ENCODE measurements around the gene OR52E6. TPM values are rescaled to one million over a fixed set of nuclear protein-coding genes. Genes with fewer than 3 reads are reported as not detected.

Gene OR52E6
- total and polyA plus RNA-seq, 2 experiments from 2014 or later = not detected

- TF ChIP-seq ZNF462 (CRISPR knock-in tag; IDR thresholded peaks at IDR 0.05) (no peak), NANOG (IDR thresholded peaks at IDR 0.05; ENCODE audit: borderline replicate concordance) (no peak), CTCF (conservative IDR thresholded peaks at IDR 0.05; ENCODE audit: low read depth in 2 of 2) (no peak), EZH2 (IDR thresholded peaks at IDR 0.05; ENCODE audit: low read depth, unreplicated experiment) (no peak), JUNB (IDR thresholded peaks at IDR 0.05; ENCODE audit: unreplicated experiment) (no peak), ZNF114 (CRISPR knock-in tag; IDR thresholded peaks at IDR 0.05) (no peak), REST (IDR thresholded peaks at IDR 0.05; ENCODE audit: unreplicated experiment) (no peak), POLR2AphosphoS5 (IDR thresholded peaks at IDR 0.05; ENCODE audit: low read depth) (no peak), ETS1 (IDR thresholded peaks at IDR 0.05) (no peak), STAT1 (IDR thresholded peaks at IDR 0.05; ENCODE audit: unreplicated experiment) (no peak)
Measured at GRCh38 chr11:5815534-5815933, 26.2 kb downstream of the OR52E6 start (continued).

All from GM23338 (cell line).